ENCODE measurements around the gene CDKN3. TPM values are rescaled to one million over a fixed set of nuclear protein-coding genes. Genes with fewer than 3 reads are reported as not detected.

CDKN3 gene
- total RNA-seq, 1 donor from 2014 or later, result 3.7 TPM

DNA sequence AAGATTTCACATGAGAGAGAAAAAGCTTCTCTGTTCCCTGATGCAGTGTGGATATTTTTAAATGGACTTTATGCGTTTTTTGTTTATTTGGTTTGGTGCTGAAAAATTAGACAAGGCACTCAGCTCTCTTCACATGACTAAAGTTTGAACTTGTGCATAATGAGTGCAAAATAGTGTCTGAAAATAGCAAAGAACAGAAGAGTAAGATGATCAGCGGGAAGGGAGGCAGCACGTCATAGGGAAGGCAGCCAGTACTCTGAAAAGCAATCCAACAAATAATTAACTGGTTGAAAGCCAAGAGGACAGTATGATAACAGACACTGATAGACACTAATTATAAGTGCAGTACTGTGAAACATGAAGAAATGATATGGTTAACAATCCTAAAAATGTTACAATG is 46.6 kb upstream of the CDKN3 start:
- TF ChIP-seq, protein P1, sequence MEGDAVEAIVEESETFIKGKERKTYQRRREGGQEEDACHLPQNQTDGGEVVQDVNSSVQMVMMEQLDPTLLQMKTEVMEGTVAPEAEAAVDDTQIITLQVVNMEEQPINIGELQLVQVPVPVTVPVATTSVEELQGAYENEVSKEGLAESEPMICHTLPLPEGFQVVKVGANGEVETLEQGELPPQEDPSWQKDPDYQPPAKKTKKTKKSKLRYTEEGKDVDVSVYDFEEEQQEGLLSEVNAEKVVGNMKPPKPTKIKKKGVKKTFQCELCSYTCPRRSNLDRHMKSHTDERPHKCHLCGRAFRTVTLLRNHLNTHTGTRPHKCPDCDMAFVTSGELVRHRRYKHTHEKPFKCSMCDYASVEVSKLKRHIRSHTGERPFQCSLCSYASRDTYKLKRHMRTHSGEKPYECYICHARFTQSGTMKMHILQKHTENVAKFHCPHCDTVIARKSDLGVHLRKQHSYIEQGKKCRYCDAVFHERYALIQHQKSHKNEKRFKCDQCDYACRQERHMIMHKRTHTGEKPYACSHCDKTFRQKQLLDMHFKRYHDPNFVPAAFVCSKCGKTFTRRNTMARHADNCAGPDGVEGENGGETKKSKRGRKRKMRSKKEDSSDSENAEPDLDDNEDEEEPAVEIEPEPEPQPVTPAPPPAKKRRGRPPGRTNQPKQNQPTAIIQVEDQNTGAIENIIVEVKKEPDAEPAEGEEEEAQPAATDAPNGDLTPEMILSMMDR (IDR thresholded peaks at IDR 0.05; ENCODE audit: insufficient read depth, low read length, severe bottlenecking), result no peak
- no peaks in the 10 kb centered on the region for H3K36me3 ChIP-seq (ENCODE audit: control insufficient read depth, insufficient read depth, low read length)
- H3K4me3 ChIP-seq (ENCODE audit: low read depth, low read length), result no peak overlapping the region
- DNase-seq (ENCODE audit: low read depth) (no peak), FAIRE-seq (no peak)
- H3K27me3 ChIP-seq (ENCODE audit: control insufficient read depth, insufficient read depth, low read length), result no peaks in the 10 kb centered on the region

DNA sequence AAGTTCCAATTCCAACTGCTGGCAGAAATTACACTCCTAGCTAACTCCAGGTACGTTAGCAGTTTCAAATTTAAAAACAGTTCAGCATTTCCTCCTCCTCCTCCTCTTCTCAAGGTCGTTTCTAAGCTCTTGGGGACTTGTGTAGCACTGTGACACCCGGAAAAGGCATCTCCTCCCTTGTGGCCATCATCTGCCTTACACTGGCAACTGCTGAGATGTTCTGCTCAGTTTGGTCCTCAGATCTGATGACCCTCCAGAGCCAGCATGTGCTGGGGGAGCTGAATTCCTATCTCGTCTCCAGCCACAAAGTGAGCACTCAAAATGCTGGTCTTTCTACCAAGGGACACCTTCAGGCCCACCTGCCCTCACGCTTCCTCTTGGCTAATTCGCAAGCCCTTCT is 43.5 kb upstream of the CDKN3 start:
- no peak for FAIRE-seq
- Histone ChIP-seq H3K27me3 (ENCODE audit: control insufficient read depth, insufficient read depth, low read length) (no peaks in the 10 kb centered on the region), H3K4me3 (ENCODE audit: low read depth, low read length) (no peak overlapping the region), H3K36me3 (ENCODE audit: control insufficient read depth, insufficient read depth, low read length) (no peaks in the 10 kb centered on the region)
- TF ChIP-seq, protein P1 (IDR thresholded peaks at IDR 0.05; ENCODE audit: insufficient read depth, low read length, severe bottlenecking), result no peak
- no peak for DNase-seq (ENCODE audit: low read depth)

DNA sequence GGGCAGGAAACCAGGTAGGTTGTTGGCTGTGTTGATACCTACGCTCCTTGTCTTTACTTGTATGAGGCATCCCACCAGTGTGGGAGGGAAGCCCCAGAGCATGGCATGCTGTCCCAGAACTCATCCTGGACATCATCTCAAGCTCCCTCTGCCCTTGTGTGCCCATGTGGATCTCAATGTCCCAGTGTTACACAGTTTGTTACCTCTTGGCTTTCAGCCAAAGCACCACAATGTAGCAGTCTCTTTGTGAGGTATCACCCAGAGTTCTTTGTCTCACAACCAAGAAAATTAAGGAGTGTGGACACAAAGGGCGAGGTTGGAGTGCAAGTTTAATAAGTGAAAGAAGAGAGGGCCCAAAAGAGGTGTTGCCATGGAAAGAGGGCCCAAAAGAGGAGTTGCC is 43.1 kb upstream of the CDKN3 start:
- no peak for FAIRE-seq
- Histone ChIP-seq H3K4me3 (ENCODE audit: low read depth, low read length) (no peak overlapping the region), H3K36me3 (ENCODE audit: control insufficient read depth, insufficient read depth, low read length) (no peaks in the 10 kb centered on the region), H3K27me3 (ENCODE audit: control insufficient read depth, insufficient read depth, low read length) (no peaks in the 10 kb centered on the region)
- TF ChIP-seq, protein P1 (IDR thresholded peaks at IDR 0.05; ENCODE audit: insufficient read depth, low read length, severe bottlenecking), result no peak
- no peak for DNase-seq (ENCODE audit: low read depth)

DNA sequence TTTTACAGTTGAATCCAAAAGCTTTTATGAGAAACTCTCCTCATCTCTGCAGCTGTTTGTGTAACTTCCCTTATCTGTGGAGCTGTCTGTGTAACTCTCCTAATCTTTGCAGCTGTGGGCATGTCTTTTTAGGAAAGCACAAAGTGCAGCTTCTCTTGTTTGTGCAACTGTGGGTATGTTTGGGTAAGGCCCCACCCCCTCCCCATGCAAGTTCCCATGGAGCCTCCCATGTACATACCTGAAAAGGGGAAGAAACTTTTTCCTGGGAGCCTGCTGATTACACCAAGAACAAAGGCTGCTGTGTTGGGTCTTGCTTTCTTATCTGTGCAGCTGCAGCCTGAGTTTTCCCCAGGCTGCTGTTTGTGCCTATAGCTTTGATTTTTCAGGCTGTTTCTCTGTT is 42.7 kb upstream of the CDKN3 start:
- FAIRE-seq (no peak), DNase-seq (ENCODE audit: low read depth) (no peak)
- H3K27me3 ChIP-seq (ENCODE audit: control insufficient read depth, insufficient read depth, low read length), result no peaks in the 10 kb centered on the region
- H3K36me3 ChIP-seq (ENCODE audit: control insufficient read depth, insufficient read depth, low read length), result no peaks in the 10 kb centered on the region
- H3K4me3 ChIP-seq (ENCODE audit: low read depth, low read length), result no peak overlapping the region
- TF ChIP-seq, protein P1 (IDR thresholded peaks at IDR 0.05; ENCODE audit: insufficient read depth, low read length, severe bottlenecking), result no peak

DNA sequence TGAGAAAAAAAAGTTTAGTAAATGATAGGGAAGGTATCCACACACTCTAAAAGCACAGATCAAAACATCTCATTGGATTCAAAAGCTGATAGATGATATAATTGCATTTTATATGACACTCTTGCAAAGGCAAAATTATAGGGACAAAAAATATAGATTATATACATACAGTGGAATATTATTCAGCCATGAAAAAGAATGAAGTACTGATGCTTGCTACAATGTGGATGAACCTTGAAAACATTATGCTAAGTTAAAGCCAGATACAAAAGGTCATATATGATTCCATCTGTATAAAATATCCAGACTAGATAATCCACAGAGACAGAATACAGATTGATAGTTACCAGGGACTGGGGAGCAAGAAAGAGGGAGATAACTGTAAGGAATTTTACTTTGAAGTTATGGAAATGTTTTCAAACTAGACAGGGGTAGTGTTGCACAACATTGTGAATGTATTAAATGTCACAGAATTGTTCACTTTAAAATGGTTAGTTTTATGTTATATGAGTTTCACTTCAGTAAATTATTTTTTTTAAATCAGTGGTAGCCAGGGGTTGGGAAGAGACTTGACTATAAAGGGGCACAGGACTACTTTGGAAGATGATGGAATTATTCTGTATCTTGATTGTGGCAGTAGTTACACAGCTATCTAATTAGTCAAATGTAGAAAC is 41.7 kb upstream of the CDKN3 start:
- no peak for DNase-seq (ENCODE audit: low read depth)
- no peak for FAIRE-seq
- Histone ChIP-seq H3K36me3 (ENCODE audit: control insufficient read depth, insufficient read depth, low read length) (no peaks in the 10 kb centered on the region), H3K4me3 (ENCODE audit: low read depth, low read length) (no peak overlapping the region), H3K27me3 (ENCODE audit: control insufficient read depth, insufficient read depth, low read length) (no peaks in the 10 kb centered on the region)
- TF ChIP-seq, protein P1 (IDR thresholded peaks at IDR 0.05; ENCODE audit: insufficient read depth, low read length, severe bottlenecking), result no peak

DNA sequence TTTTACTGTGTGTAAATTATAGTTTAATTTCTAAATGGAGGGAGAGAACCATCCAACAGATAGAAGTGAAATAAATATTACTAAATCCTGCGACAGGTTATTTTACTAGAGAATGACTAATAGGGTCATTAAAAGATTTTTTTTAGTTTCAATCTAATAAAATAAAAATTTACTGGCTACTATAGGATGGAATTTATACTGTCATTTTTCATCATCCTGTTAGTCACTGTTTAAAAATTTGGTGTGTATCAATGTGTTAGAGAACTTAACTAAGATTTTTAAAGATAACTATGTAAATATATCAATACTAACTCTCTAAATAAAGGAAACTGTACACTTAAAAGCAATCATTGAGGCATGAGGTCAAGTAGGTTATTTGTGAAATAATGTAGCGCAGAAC is 41.1 kb upstream of the CDKN3 start:
- no peak for FAIRE-seq
- H3K27me3 ChIP-seq (ENCODE audit: control insufficient read depth, insufficient read depth, low read length), result no peaks in the 10 kb centered on the region
- H3K4me3 ChIP-seq (ENCODE audit: low read depth, low read length), result no peak overlapping the region
- TF ChIP-seq, protein P1 (IDR thresholded peaks at IDR 0.05; ENCODE audit: insufficient read depth, low read length, severe bottlenecking), result no peak
- no peak for DNase-seq (ENCODE audit: low read depth)
- no peaks in the 10 kb centered on the region for H3K36me3 ChIP-seq (ENCODE audit: control insufficient read depth, insufficient read depth, low read length)

Data from bronchial epithelial cell (primary cell).